ENCODE data around the gene CORIN. TPM values are rescaled to one million over a fixed set of nuclear protein-coding genes. Genes with fewer than 3 reads are reported as not detected.

Gene CORIN
- total RNA-seq, 4 donors from 2014 or later, result 0.49 to 5.3 (median 4.4) TPM; not detected in 1

DNA sequence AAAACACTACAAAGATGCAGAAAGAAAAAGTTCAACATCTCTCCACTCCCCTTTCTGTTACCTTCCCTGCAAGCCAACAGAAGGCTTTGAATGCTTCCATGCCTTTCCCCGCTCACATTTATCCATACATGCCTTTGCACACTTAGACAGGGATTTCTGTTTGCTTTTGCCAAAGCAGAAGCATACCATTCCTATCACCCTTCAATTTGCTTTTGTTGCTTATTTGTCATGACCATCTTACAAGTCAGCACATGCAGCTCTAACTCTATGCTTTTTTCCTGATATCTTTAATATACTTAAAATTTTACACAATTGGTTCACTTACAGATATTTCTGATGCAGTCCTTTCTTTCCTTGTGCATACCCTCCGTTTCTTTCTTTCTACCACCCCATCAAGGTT, 169.6 kb downstream of the CORIN start:
- TF ChIP-seq, protein P1, sequence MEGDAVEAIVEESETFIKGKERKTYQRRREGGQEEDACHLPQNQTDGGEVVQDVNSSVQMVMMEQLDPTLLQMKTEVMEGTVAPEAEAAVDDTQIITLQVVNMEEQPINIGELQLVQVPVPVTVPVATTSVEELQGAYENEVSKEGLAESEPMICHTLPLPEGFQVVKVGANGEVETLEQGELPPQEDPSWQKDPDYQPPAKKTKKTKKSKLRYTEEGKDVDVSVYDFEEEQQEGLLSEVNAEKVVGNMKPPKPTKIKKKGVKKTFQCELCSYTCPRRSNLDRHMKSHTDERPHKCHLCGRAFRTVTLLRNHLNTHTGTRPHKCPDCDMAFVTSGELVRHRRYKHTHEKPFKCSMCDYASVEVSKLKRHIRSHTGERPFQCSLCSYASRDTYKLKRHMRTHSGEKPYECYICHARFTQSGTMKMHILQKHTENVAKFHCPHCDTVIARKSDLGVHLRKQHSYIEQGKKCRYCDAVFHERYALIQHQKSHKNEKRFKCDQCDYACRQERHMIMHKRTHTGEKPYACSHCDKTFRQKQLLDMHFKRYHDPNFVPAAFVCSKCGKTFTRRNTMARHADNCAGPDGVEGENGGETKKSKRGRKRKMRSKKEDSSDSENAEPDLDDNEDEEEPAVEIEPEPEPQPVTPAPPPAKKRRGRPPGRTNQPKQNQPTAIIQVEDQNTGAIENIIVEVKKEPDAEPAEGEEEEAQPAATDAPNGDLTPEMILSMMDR (IDR thresholded peaks at IDR 0.05; ENCODE audit: low read depth), result no peak

DNA sequence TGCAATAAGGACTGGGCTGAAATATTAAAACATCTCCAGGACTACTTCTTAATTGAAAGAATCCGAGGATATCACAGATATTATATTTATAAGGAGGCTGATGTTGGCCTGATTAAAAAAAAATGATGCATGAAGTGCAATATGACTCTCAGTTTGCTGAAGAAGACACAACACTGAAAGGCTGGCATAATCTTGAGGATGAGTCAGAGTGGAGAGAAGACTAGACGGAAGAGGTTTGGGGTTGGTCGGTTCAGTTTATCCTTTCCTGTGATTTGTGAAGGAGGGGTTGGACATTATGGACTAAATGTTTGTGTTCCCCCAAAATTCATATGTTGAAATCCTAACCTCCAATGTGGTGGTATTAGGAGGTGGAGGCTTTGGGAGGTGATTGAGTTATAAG, 170.3 kb downstream of the CORIN start:
- TF ChIP-seq, protein P1 (IDR thresholded peaks at IDR 0.05; ENCODE audit: low read depth), result no peak

DNA sequence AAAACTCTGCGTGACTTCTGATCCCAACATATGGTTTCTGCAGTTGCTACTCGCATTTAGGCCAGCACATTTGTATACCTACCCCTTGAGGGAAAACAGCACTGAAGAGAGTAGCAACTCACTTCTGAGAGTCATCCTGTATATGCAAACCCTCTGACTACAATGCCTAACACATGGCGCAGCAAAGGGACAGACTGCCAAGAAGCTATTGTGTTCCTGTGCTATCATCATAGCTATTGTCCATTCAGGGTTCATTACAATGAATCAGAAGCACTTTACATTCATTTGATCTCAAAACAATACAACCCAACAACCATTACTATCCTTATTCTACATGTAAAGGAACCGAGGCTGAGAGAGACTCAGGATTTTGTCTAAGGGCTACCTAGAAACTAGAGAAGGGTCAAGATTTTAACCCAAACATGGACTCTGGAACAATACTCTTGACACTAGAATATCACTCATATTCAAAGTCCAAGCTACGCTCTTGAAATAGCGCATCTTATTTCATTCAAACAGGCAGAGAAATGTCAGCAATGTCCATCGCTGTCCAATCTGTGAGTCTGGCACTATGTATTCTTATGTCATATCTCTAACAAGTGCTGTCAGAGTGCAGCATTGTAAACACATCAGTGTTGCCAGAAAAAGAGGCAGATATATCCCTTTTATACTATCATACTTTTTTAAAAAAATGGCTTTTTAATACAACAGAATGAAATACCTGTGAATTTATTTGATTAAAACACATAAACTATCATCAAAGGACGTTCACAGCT, 173.6 kb downstream of the CORIN start:
- TF ChIP-seq, protein P1 (IDR thresholded peaks at IDR 0.05; ENCODE audit: low read depth), result no peak

- TF ChIP-seq, protein P1 (IDR thresholded peaks at IDR 0.05; ENCODE audit: low read depth), result no peak
Observed at GRCh38 chr4:47662975-47663374, 174.9 kb downstream of the CORIN start.

DNA sequence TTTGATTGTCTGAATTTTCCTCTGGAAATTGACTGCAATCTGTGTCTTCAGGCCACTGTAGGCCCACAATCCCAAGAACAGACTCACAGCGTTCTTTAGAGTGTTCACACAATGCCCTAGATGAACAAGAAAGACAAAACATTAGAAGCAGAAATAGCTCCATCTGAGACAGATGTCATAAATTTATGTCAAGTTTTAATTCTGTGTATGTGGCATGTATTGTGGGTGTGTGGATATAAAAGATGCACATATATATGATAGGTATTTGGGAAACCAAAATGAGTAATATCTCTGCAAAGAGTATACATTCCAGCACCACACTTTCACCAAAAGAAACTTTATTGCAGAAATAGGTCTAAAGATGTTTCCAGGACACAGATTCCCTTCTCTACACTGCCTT, 176.1 kb downstream of the CORIN start:
- TF ChIP-seq, protein P1 (IDR thresholded peaks at IDR 0.05; ENCODE audit: low read depth), result no peak

DNA sequence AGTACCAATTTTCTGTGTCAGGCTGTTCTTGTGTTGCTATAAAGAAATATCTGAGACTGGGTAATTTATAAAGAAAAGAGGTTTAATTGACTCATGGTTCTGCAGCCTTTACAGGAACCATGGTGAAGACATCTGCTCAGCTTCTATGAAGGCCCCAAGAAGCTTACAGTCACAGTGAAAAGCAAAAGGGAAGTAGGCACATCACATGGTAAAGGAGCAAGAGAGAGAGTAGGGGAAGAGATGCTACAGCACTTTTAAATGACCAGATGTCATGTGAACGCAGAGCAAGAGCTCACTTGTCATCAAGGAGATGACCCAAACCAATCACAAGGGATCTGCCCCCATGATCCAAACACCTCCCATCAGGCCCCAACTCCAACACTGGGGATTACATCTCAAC, 178.5 kb downstream of the CORIN start:
- TF ChIP-seq, protein P1 (IDR thresholded peaks at IDR 0.05; ENCODE audit: low read depth), result no peak

DNA sequence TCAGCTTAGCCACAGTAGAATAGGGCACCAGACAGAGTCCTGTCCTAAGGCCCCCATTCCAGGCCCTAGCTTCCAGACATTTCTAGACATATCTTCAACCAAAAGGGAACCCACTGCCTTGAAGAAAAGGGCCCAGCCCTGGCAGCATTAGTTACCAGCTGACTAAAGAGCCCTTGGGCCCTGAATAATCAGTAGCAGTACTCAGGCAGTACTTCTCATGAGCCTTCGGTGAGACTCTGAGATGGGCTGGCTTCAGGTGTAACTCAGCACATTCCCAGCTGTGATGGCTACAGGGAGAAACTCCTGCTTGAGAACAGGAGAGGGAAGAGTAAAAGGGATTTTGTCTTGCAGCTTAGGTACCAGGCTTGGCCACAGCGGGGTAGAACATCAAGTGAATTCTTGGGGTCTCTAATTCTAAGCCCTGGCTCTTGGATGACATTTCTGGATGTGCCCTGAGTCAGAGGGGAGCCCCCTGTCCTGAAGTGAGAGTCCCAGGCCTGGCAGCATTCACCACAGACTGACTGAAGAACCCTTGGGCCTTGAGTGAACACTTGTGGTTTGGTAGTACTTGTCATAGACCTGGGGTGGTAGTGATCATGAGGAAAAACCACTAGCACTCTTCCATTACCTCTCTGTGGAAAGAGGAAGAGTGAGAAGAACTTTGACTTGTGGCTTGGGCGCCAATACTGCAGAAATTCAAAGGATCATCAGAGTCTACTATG, 182.7 kb downstream of the CORIN start:
- TF ChIP-seq, protein P1 (IDR thresholded peaks at IDR 0.05; ENCODE audit: low read depth), result no peak
